GM23248 (cell line): ENCODE data around the gene TTC22.

Experiments
- EZH2 ChIP-seq: fragments of 200-600 bp; sonication (generic); IDR thresholded peaks from 2 replicates; pipeline ENCODE4 v1.6.1; 2018; ENCODE audit warnings: antibody characterized with exemption, mild to moderate bottlenecking; ENCODE audit not compliant: insufficient read depth, poor library complexity, severe bottlenecking
- EZH2phosphoT487 ChIP-seq: fragments of 200-600 bp; sonication (generic); IDR thresholded peaks from 2 replicates; pipeline ENCODE4 v1.6.1; 2018; ENCODE audit warnings: antibody characterized with exemption, moderate library complexity, mild to moderate bottlenecking, low read depth; ENCODE audit not compliant: insufficient read depth

DNA sequence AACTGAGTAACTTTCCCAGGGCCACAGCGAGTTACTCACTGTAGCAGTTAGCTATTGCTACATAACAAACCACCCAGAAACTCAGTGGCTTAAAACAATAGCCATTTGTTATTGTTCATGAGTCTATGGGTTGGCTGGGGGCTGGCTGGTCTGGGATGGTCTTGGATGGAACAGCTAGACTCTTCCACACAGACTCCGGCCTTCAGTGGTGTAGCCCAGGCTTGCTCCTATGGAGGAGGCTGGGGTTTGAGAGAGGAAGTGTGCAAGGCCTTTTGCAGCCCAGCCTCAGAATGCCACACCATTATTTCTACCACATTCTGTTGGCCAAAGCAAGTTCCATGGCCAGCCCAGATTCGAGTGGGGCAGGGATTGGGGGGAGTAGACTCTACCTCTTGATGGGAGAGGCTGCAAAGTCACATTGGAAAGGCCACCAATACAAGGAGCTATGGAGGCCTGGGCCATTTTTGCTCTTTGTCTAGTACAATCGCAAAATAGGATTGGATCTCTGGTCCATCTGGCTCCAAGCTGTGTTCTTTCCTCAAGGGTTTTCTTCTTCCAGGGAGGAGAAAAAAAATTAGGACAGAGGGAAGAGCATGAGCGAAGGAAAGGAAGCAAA is 37.5 kb upstream of the TTC22 start:
- TF ChIP-seq EZH2phosphoT487 (no peak), EZH2 (no peak)
